SK-N-SH (cell line): Measurements from ENCODE around the gene CCNJL. TPM values are rescaled to one million over a fixed set of nuclear protein-coding genes. Genes with fewer than 3 reads are reported as not detected.

ENCODE experiments used
- CTCF ChIA-PET: fragments of 300-600, 350-600 bp; formaldehyde crosslinking; extraction: SDS; loops from one replicate; lab custom pipeline; 2021; lab: Yijun Ruan, JAX
- POLR2A ChIA-PET: fragments of 350-600 bp; sonication (Branson Sonifier 250); formaldehyde crosslinking; extraction: SDS; loops from one replicate; lab custom pipeline; 2020; ENCODE audit warnings: antibody characterized with exemption, inconsistent platforms; lab: Yijun Ruan, JAX
- DNase-seq: peaks from one replicate; pipeline ENCODE4 v3.0.0; 2012
- H2AFZ ChIP-seq: fragments of 200-600 bp; sonication (generic); 2 replicates; pipeline ENCODE4 v1.8.1; 2016; ENCODE audit warnings: antibody characterized with exemption, mild to moderate bottlenecking, low read depth
- H3F3A ChIP-seq: fragments of 200-600 bp; sonication (generic); replicated peaks from 2 replicates; pipeline ENCODE3; 2016; ENCODE audit warnings: antibody characterized with exemption, mild to moderate bottlenecking; ENCODE audit not compliant: insufficient read depth
- H3K27ac ChIP-seq, 2 experiments: fragments of 200-500 bp in 1 of 2; fragments of 200-600 bp in 1 of 2; sonication (Bioruptor generic) in 1 of 2; sonication (generic), shearing (Covaris generic) in 1 of 2; 2 replicates each; pipeline versions ENCODE4 v1.5.1 to v1.6.1; 2014 to 2016; ENCODE audit warnings: low read depth in 2 of 2, inconsistent platforms in 1 of 2, low read length in 1 of 2, mild to moderate bottlenecking in 1 of 2, mixed read lengths in 1 of 2
- H3K27me3 ChIP-seq: fragments of 200-600 bp; sonication (generic), shearing (Covaris generic); 2 replicates; pipeline ENCODE4 v1.6.1; 2016; ENCODE audit warnings: mixed run types; ENCODE audit not compliant: insufficient read depth
- H3K36me3 ChIP-seq, 2 experiments: fragments of 200-500 bp in 1 of 2; fragments of 200-600 bp in 1 of 2; sonication (Bioruptor generic) in 1 of 2; sonication (generic) in 1 of 2; replicated peaks in 1 of 2; 2 replicates each; pipeline versions ENCODE3 to v1.5.1; 2014 to 2016; ENCODE audit warnings: low read length in 1 of 2, mild to moderate bottlenecking in 1 of 2; ENCODE audit not compliant: insufficient read depth in 2 of 2, control insufficient read depth in 1 of 2
- H3K4me1 ChIP-seq, 2 experiments: fragments of 200-500 bp in 1 of 2; fragments of 200-600 bp in 1 of 2; sonication (Bioruptor generic) in 1 of 2; sonication (generic), shearing (Covaris generic) in 1 of 2; 2 replicates each; pipeline versions ENCODE4 v1.5.1 to v1.6.1; 2014 to 2016; ENCODE audit warnings: low read depth in 1 of 2, low read length in 1 of 2, mixed run types in 1 of 2; ENCODE audit not compliant: insufficient read depth in 2 of 2, control insufficient read depth in 1 of 2
- H3K4me2 ChIP-seq: fragments of 200-600 bp; sonication (generic), shearing (Covaris generic); 2 replicates; pipeline ENCODE4 v1.6.1; 2017; ENCODE audit warnings: mixed run types
- H3K4me3 ChIP-seq, 2 experiments: fragments of 200-500 bp in 1 of 2; fragments of 200-600 bp in 1 of 2; sonication (Bioruptor generic) in 1 of 2; sonication (generic), shearing (Covaris generic) in 1 of 2; 2 replicates each; pipeline versions ENCODE4 v1.5.1 to v1.8.1; 2014 to 2016; ENCODE audit warnings: low read depth in 2 of 2, inconsistent platforms in 1 of 2, low read length in 1 of 2, mild to moderate bottlenecking in 1 of 2, mixed read lengths in 1 of 2, moderate library complexity in 1 of 2
- H3K79me2 ChIP-seq: fragments of 200-600 bp; sonication (generic); 2 replicates; pipeline ENCODE4 v1.8.1; 2017; ENCODE audit warnings: mild to moderate bottlenecking; ENCODE audit not compliant: insufficient read depth
- H3K9ac ChIP-seq: fragments of 200-600 bp; sonication (generic); 2 replicates; pipeline ENCODE4 v1.6.1; 2017; ENCODE audit warnings: mixed run types
- H3K9me2 ChIP-seq: fragments of 200-600 bp; sonication (generic); 2 replicates; pipeline ENCODE4 v1.6.1; 2017; ENCODE audit warnings: mixed run types
- H3K9me3 ChIP-seq: fragments of 200-600 bp; sonication (generic); 2 replicates; pipeline ENCODE4 v1.6.1; 2017; ENCODE audit warnings: mixed run types, mild to moderate bottlenecking, moderate library complexity
- H4K20me1 ChIP-seq: fragments of 200-600 bp; sonication (generic); 2 replicates; pipeline ENCODE4 v1.6.1; 2017; ENCODE audit warnings: mild to moderate bottlenecking, mixed run types; ENCODE audit not compliant: insufficient read depth
- CHD2 ChIP-seq: fragments of 150-350 bp; IDR thresholded peaks from 2 replicates; pipeline ENCODE4 v1.6.1; 2018; ENCODE audit warnings: low read length; ENCODE audit not compliant: partially characterized antibody
- FOSL2 ChIP-seq: IDR thresholded peaks from 2 replicates; pipeline ENCODE4 v1.4.0; 2012; ENCODE audit warnings: low read depth, mild to moderate bottlenecking, moderate library complexity, borderline replicate concordance
- FOXJ3 ChIP-seq: sonication (generic); formaldehyde crosslinking; IDR thresholded peaks from 2 replicates; pipeline ENCODE4 v1.5.1; 2020; ENCODE audit warnings: mild to moderate bottlenecking, missing genetic modification reagents
- NRF1 ChIP-seq: IDR thresholded peaks from 2 replicates; pipeline ENCODE4 v1.6.1; 2012; ENCODE audit warnings: low read depth, mild to moderate bottlenecking, low read length
- RFX5 ChIP-seq: IDR thresholded peaks from 2 replicates; pipeline ENCODE4 v1.6.1; 2012; ENCODE audit warnings: mild to moderate bottlenecking, improper control_type of control experiment, low read length
- SMC3 ChIP-seq: IDR thresholded peaks from 2 replicates; pipeline ENCODE4 v1.6.1; 2012; ENCODE audit warnings: low read depth, low read length, improper control_type of control experiment
- TEAD4 ChIP-seq: IDR thresholded peaks from 2 replicates; pipeline ENCODE4 v1.4.0; 2012; ENCODE audit warnings: mild to moderate bottlenecking, borderline replicate concordance; ENCODE audit not compliant: insufficient read depth
- ZBTB33 ChIP-seq: IDR thresholded peaks from 2 replicates; pipeline ENCODE4 v1.4.0; 2012; ENCODE audit warnings: low read depth, borderline replicate concordance
- WGBS: methylation state at CpG from one replicate; pipeline ENCODE4 v1.1.6; 2017; ENCODE audit warnings: low lambda C conversion rate; 5-methylcytosine and 5-hydroxymethylcytosine counted together
- polyA plus RNA-seq, 3 experiments: library from polyadenylated mRNA; depleted of rRNA; stranded (reverse); fragments of >200 nt; gene quantifications; 2 replicates each; pipeline ENCODE4 v1.2.3, GENCODE V29; 2012

The CCNJL gene
- polyA plus RNA-seq, 1 of the 3 experiments (the other 2 are of a cell fraction): 7.1 TPM

GRCh38 chr5:160310140-160310539 lies 2.2 kb downstream of the CCNJL start (continued):
- TF ChIP-seq FOSL2: no peak

- ChIA-PET CTCF (interaction anchor here (1.6 to 2.6 kb wide), 2 partner anchors 38 to 84 kb away, joined by 5 to 9 read pairs; no protein-coding TSS in a partner anchor), POLR2A (interaction anchor here (0.7 kb wide), 1 partner anchor 99 kb away, joined by 6 read pairs; no protein-coding TSS in a partner anchor)
- peaks cover 76% of the 10 kb centered on the region for H3K79me2 ChIP-seq
- no peaks in the 10 kb centered on the region for H3K9me2 ChIP-seq
- no peak overlapping the region for H2AFZ ChIP-seq
- no peaks in the 10 kb centered on the region for H3K9me3 ChIP-seq
- peaks cover 9 to 23% of the 10 kb centered on the region in 2 experiments for H3K36me3 ChIP-seq
- peaks cover 5% of the 10 kb centered on the region for H3F3A ChIP-seq
- H3K27me3 ChIP-seq: no peaks in the 10 kb centered on the region
- no peaks in the 10 kb centered on the region for H4K20me1 ChIP-seq
- H3K4me3 ChIP-seq: no peak overlapping the region
- H3K27ac ChIP-seq: no peak overlapping the region
- 95% methylated on average over 2 of the region's 4 CpGs for WGBS
- H3K9ac ChIP-seq: no peak overlapping the region
- peaks cover 0 to 13% of the 10 kb centered on the region in 2 experiments; a peak in 2 of 4 replicates for H3K4me1 ChIP-seq
- no peak for DNase-seq
- TF ChIP-seq NRF1 (no peak), SMC3 (no peak)
- H3K4me2 ChIP-seq: no peak overlapping the region
Measured at GRCh38 chr5:160306696-160307095, 5.7 kb downstream of the CCNJL start.

- CTCF ChIA-PET: interaction anchor here (1.6 to 2.6 kb wide), 2 partner anchors 40 to 86 kb away, joined by 5 to 9 read pairs; no protein-coding TSS in a partner anchor
Measured at GRCh38 chr5:160305319-160305718, 7.0 kb downstream of the CCNJL start.

More at GRCh38 chr5:160305319-160305718, 7.0 kb downstream of the CCNJL start:
- H3K36me3 ChIP-seq: peaks cover 9 to 22% of the 10 kb centered on the region in 2 experiments
- no peak overlapping the region for H3K4me3 ChIP-seq
- peaks cover 5% of the 10 kb centered on the region for H3F3A ChIP-seq
- H3K9me3 ChIP-seq: no peaks in the 10 kb centered on the region
- H3K27ac ChIP-seq: no peak overlapping the region
- peaks cover 63% of the 10 kb centered on the region for H3K79me2 ChIP-seq
- H3K4me1 ChIP-seq: peaks cover 0 to 2% of the 10 kb centered on the region in 2 experiments; a peak in 1 of 4 replicates
- no peaks in the 10 kb centered on the region for H4K20me1 ChIP-seq
- DNase-seq: no peak
- H3K9ac ChIP-seq: no peak overlapping the region
- WGBS: 92% methylated on average over 10 of the region's 10 CpGs
- no peak for TF ChIP-seq CHD2
- no peak for TF ChIP-seq NRF1
- TF ChIP-seq TEAD4: no peak
- no peak for TF ChIP-seq FOXJ3
- TF ChIP-seq ZBTB33: no peak
- TF ChIP-seq RFX5: no peak
- H3K9me2 ChIP-seq: no peaks in the 10 kb centered on the region
- POLR2A ChIA-PET: no interaction called here
- no peak overlapping the region for H3K4me2 ChIP-seq
- no peaks in the 10 kb centered on the region for H3K27me3 ChIP-seq
- no peak overlapping the region for H2AFZ ChIP-seq
